Measurements from ENCODE around the gene IFITM5. TPM values are rescaled to one million over a fixed set of nuclear protein-coding genes. Genes with fewer than 3 reads are reported as not detected.

Gene IFITM5
- total RNA-seq, 2 donors from 2014 or later = not detected

DNA sequence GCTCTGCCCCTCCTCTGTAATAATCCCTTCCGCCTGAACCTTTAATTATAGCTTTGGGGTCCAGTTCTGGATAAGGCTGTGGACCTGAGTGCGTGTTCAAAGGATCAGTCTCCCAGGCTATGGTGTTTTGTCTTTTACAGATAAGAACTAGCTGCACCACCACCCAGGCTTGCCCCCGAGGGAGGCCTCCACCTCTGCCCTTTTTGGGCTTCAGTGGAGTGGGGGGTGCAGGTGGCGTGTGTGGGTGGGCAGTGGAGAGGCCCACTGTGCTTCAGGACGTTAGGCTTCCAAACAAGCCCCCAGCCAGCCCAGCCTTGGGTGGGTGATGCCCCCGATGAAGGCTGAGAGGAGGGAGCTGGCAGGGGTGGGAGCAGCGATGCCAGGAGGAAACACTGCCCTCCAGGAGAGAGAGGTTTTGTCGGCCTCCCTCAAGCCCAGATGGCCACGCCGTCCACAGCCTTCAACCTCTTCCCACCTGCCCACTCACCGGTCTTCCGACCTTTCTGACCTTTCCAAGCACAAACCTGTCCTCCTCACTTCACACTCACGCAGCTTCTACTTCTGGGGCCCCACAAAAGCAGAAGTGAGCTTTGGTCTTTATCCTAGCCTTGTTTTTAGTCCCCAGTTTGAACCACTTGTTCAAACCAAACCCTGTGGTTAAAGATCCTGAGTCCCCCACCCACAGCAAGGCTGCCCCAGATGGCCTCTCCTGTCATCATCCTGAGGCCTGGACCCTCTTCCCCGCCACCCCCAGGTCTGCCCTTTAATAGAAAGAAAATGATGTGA is 42.2 kb downstream of the IFITM5 start:
- Histone ChIP-seq H3K27me3 (replicated peaks; ENCODE audit: insufficient read depth) (no peaks in the 10 kb centered on the region), H3K9me3 (no peaks in the 10 kb centered on the region), H3K27ac (no peak overlapping the region), H3K4me3 (no peak overlapping the region), H3K36me3 (no peaks in the 10 kb centered on the region), H3K4me1 (replicated peaks) (no peaks in the 10 kb centered on the region)
- 85% methylated on average over 14 of the region's 14 CpGs for WGBS
- DNase-seq (ENCODE audit: low spot score) = no peak
- no peak for TF ChIP-seq POLR2AphosphoS5 (IDR thresholded peaks at IDR 0.05)
- no peak for TF ChIP-seq POLR2A (IDR thresholded peaks at IDR 0.05)
- TF ChIP-seq, protein P1, sequence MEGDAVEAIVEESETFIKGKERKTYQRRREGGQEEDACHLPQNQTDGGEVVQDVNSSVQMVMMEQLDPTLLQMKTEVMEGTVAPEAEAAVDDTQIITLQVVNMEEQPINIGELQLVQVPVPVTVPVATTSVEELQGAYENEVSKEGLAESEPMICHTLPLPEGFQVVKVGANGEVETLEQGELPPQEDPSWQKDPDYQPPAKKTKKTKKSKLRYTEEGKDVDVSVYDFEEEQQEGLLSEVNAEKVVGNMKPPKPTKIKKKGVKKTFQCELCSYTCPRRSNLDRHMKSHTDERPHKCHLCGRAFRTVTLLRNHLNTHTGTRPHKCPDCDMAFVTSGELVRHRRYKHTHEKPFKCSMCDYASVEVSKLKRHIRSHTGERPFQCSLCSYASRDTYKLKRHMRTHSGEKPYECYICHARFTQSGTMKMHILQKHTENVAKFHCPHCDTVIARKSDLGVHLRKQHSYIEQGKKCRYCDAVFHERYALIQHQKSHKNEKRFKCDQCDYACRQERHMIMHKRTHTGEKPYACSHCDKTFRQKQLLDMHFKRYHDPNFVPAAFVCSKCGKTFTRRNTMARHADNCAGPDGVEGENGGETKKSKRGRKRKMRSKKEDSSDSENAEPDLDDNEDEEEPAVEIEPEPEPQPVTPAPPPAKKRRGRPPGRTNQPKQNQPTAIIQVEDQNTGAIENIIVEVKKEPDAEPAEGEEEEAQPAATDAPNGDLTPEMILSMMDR (IDR thresholded peaks at IDR 0.05) = no peak
- intact Hi-C loops (cut with DNase I) = no loop called here

DNA sequence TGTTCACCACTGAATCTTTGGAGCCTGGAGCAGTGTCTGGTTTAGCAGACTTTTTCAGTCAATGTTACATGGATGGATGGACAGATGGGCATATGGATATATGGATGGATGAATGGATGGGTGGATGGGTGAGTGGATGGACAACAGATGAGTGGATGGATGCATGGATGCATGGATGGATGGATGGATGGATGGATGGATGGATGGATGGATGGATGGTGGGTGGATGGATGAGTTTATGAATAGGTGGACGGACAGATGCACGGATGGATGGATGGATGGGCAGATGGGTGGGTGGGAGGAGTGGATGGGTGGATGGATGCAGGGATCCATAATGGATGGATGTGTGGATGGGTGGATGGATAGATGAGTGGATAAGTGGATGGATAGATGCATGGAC is 43.5 kb downstream of the IFITM5 start:
- TF ChIP-seq POLR2A (IDR thresholded peaks at IDR 0.05) (no peak), POLR2AphosphoS5 (IDR thresholded peaks at IDR 0.05) (no peak)
- H3K4me1 ChIP-seq (replicated peaks) = no peaks in the 10 kb centered on the region
- DNase-seq (ENCODE audit: low spot score) = no peak
- no peak overlapping the region for H3K27ac ChIP-seq
- intact Hi-C loops (cut with DNase I) = no loop called here
- no peaks in the 10 kb centered on the region for H3K36me3 ChIP-seq
- no peak overlapping the region for H3K4me3 ChIP-seq
- H3K9me3 ChIP-seq = no peaks in the 10 kb centered on the region
- 93% methylated on average over 2 of the region's 2 CpGs for WGBS
- no peaks in the 10 kb centered on the region for H3K27me3 ChIP-seq (replicated peaks; ENCODE audit: insufficient read depth)

DNA sequence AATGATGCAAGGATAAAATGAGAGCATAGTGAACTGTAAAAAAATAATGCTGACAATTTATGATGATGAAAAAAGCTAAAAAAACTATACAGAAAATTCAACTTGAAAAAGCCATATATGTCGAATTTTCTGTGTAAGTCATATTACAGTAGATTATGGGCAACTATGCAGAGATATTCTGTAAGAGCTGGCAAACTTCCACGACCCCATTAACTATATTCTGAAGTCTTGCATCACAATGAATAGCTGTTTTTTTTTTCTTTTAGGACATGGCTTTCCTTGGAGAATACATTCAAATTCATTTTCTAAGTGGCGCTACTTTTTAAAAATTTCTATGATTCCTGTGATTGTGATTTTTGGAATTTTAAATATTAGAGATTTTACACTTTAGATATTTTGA is 44.1 kb downstream of the IFITM5 start:
- no peak for DNase-seq (ENCODE audit: low spot score)
- H3K9me3 ChIP-seq = no peaks in the 10 kb centered on the region
- intact Hi-C loops (cut with DNase I) = no loop called here
- H3K4me3 ChIP-seq = no peak overlapping the region
- 61% methylated on average over 3 of the region's 3 CpGs for WGBS
- H3K27ac ChIP-seq = no peak overlapping the region
- TF ChIP-seq, protein P1 (IDR thresholded peaks at IDR 0.05) = no peak
- no peak for TF ChIP-seq POLR2A (IDR thresholded peaks at IDR 0.05)
- TF ChIP-seq POLR2AphosphoS5 (IDR thresholded peaks at IDR 0.05) = no peak
- no peaks in the 10 kb centered on the region for H3K27me3 ChIP-seq (replicated peaks; ENCODE audit: insufficient read depth)
- no peaks in the 10 kb centered on the region for H3K4me1 ChIP-seq (replicated peaks)
- H3K36me3 ChIP-seq = no peaks in the 10 kb centered on the region

DNA sequence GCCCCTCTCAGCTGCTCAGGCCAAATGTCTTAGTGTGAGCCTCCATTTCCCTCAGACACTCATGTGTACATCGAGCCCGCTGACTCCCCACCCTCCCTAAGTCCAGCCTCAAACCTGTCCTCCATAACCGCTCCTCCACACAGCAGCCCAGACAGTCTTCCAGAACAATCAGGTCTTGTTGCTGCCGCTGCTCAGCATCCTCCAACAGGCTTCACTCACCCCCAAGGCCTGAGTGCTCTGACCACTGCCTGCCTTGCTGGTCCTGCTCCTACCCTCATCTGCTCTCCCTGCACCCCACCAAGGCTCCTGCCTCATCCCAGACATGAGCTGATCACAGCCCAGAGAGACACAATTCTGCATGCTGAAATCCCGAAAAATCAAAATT is 45.4 kb downstream of the IFITM5 start:
- no peak for DNase-seq (ENCODE audit: low spot score)
- intact Hi-C loops (cut with DNase I) = no loop called here
- 87% methylated on average over 5 of the region's 5 CpGs for WGBS
- Histone ChIP-seq H3K4me3 (no peak overlapping the region), H3K9me3 (no peaks in the 10 kb centered on the region), H3K27ac (no peak overlapping the region), H3K36me3 (peaks cover 0 to 4% of the 10 kb centered on the region in 2 donors), H3K27me3 (replicated peaks; ENCODE audit: insufficient read depth) (no peaks in the 10 kb centered on the region), H3K4me1 (replicated peaks) (no peaks in the 10 kb centered on the region)
- no peak for TF ChIP-seq POLR2A (IDR thresholded peaks at IDR 0.05)
- no peak for TF ChIP-seq POLR2AphosphoS5 (IDR thresholded peaks at IDR 0.05)
- TF ChIP-seq, protein P1 (IDR thresholded peaks at IDR 0.05) = no peak

DNA sequence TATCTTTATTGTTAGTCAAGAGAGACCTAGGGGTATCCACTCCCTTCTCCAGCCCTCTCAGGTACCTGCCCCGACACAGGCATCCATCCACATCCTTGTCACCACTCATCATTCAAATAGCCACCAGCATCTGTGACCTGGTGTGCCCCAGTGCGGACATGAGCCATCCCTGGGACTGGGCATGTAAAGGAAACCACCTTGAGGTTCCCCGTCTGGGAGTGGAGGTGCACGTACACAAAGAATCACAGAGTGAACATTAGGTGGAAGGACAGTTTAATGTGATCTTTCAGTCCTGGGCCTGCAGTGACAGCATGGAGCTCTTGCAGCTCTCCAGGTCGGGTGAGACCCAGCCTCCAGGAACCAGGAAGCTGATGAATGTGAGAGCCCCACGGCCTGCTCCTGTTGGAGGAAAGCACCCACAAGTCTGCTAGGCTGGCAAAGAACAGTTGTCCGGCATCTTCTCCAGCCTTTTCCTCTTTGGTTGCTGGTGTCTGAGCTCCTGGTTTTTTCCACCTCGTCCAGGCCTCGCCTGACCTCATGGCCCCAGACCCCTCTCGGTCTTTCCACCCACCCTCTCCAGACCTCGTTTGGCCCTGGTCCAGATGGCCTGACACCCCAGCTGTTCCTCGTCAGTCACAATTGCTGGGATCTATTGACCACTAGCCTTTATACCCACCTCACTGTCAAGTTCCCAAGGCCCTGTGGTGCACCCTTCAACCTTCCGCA is 46.0 kb downstream of the IFITM5 start:
- H3K27ac ChIP-seq = no peak overlapping the region
- 74% methylated on average over 13 of the region's 13 CpGs for WGBS
- no peak for DNase-seq (ENCODE audit: low spot score)
- no peaks in the 10 kb centered on the region for H3K27me3 ChIP-seq (replicated peaks; ENCODE audit: insufficient read depth)
- intact Hi-C loops (cut with DNase I) = no loop called here
- TF ChIP-seq POLR2A (IDR thresholded peaks at IDR 0.05) (no peak), POLR2AphosphoS5 (IDR thresholded peaks at IDR 0.05) (no peak)
- TF ChIP-seq, protein P1 (IDR thresholded peaks at IDR 0.05) = no peak
- no peaks in the 10 kb centered on the region for H3K4me1 ChIP-seq (replicated peaks)
- no peak overlapping the region for H3K4me3 ChIP-seq
- no peaks in the 10 kb centered on the region for H3K9me3 ChIP-seq
- H3K36me3 ChIP-seq = peaks cover 0 to 6% of the 10 kb centered on the region in 2 donors

All from prostate gland (tissue), 2 donors.